Activated CD4-positive, CD25-positive, alpha-beta regulatory T cell treated with anti-CD3 and anti-CD28 coated beads, Interleukin-2, amount 50 U/mL, for 24 hours (primary cell): ENCODE measurements around the gene DOC2B.
"Not testable (repeated sequence)": the region's sequence is repeated elsewhere in the genome, so short reads cannot be mapped to it uniquely, and the experiment has no call there.

Experiments used
- ATAC-seq, 2 donors: fragments of 150-1000 bp; cut with Tn5 transposase; one replicate each; pipeline ENCODE4 v1.10.0; 2021; ENCODE audit warnings: mild to moderate bottlenecking in 1 of 2, moderate library complexity in 1 of 2

Gene DOC2B

DNA sequence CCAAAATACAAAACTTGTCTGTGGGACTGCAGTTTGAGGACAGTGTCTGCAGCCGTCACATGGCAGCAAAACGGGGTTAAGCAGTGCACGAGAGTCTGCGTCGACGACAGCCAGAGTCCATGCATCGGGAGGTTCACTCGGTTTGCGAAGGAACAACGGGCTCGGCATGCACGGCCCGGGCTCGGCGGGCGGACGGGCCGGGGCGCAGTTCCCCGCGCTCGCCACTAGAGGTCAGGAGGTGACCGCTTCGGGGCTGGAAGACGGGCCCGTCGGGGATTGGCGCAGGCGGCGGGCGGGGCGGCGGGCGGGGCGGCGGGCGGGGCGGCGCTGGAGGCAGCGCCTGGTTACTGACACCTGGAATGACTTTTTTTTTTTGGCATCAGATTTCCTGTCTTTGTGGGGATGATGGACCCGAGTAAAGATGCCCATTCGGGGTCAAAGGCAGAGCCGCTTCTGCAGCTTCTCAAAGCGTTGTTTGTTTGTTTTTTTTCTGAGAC, 37.6 kb downstream of the DOC2B start:
- peak; percentile 84 to 90 for ATAC-seq

DNA sequence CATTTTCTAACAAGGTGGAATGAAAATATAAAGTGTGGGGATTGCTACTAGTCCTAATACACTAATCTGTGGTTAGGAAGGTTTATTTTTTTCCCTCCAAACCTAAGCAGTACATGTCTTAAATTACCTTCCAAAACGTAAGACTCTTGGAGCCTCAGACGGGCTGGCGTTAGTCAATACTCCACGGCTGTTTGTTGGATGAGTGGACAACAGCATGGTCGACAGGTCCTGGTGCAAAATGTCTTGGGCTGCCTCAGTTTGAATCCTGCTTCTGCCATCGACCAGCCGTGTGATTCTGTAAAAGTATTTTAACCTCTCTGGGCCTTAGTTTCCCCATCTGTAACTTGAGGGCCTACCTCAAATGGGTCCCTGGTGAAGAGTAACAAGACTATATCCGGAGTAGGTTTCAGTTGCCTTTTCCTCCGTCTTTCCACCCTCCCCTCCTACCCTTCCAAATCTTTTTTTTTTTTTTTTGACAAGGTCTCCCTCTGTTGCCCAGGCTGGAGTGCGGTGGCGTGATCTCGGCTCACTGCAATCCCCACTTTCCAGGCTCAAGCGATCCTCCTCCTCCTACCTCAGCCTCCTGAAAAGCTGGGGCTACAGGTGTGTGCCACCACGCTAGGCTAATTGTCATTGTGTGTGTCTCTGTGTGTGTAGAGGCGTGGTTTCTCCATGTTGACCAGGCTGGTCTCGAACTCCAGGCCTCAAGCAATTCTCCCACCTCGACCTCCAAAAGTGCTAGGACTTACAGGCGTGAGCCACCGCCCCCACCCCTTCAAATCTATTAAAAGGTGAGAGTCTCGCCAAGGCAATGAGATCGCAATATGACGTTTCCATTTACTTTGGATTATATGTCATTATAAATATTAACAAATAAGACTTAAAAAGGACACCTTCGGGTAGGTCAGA, 38.3 kb downstream of the DOC2B start:
- no peak for ATAC-seq

DNA sequence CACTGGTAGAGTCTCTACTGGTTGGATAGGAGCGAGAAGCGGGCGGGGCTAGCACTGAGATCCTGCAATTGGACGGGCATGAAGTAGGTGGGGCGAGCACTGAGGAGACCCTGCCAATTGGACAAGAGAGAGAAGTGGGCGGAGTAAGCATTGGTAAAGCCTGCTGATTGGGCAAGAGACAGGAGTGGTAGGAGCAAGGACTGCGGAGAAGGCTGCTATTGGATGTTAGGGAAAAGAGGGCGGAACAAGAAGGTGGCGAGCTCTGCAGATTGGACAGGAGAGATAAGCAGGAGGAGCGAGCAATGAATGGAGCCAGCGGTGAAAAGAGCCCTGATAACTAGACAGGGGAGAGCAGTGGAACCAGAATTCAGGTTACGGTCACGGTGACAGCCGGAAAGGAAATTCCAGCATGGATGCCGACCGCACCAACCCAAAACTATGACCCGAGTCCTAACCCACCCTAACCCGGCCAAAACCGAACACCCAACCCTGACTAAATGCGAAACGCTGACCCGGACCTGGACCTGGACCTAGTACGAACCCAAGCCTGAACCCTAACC, 39.3 kb downstream of the DOC2B start:
- ATAC-seq, result no peak

DNA sequence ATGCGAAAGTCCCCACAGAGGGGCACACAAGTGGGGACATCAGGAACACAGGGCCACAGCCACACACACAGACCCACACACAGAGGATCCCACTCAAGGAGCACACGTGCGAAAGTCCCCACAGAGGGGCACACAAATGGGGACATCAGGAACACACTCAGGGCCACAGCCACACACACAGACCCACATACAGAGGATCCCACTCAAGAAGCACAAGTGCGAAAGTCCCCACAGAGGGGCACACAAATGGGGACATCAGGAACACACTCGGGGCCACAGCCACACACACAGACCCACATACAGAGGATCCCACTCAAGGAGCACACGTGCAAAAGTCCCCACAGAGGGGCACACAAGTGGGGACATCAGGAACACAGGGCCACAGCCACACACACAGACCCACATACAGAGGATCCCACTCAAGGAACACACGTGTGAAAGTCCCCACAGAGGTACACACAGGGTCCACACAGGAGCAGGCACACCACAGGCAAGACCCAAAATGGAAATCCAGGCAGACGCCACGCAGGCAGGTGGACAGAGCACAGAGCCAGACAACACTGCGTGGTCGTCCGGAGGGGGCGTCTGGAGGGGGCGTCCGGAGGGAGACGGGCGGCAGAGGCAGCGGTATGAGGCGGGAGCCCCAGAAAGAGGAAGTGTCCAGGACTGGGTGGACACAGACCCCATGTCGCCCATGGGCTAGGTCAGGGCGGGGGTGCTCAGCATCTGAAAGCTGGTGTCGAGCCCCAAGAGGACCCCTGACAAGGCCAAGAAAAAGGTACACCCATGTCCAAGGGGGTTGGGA, 41.8 kb downstream of the DOC2B start:
- ATAC-seq, result not testable (repeated sequence)

DNA sequence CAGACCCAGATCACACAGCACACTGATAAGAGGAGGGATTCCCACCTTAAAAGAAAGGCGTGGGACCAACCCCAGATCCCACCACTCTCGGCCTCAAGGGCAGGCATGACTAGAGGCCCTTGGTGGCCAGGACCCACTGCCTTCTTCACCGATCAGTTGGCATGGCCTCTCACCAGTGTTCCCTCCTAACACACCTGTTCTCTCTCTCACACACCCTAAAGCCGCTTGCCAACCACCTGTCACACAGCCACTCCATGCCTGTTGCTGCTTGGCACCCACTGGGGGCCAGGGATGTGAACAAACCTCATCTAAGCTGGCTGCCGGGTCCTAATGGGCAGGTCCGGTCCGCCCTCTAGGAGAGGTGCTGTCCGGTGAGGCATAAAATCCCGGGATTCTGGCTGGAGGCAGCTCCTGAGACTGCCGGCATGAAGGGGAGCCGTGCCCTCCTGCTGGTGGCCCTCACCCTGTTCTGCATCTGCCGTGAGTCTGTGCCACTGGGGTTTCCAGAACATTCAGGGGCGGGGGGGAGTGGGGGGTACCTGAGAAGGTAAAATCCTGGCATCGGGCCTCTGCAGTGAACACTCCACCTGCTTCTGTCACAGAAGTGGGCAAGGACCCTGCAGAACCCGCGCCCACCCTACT, 44.2 kb downstream of the DOC2B start, which contains the start of gene SCGB1C2:
TSS of gene SCGB1C2 (plus strand) at position 404 of the 642 bp plus-strand sequence. CDS start at position 426, 22 bp downstream.
- ATAC-seq, result not testable (repeated sequence)

DNA sequence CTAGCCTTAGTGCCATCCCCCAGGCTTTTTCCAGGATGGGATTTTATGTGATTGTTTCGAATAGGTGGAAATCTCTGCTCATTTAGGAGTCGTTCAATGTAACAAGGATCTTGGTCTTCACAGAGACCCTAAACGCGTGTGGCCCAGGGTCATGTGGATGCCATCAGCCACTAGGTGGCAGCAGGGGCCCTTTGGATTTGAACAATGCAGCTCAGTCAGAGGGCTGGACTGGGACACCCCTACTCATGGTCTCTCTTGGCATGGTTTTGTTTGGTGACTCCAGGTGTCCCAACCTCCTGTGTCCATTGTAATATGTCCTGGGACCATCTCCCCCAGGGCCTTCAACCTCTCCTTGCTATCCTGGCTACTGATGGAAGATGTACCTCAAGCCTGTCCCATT, 44.9 kb downstream of the DOC2B start:
- peak; percentile 90 to 91 for ATAC-seq

DNA sequence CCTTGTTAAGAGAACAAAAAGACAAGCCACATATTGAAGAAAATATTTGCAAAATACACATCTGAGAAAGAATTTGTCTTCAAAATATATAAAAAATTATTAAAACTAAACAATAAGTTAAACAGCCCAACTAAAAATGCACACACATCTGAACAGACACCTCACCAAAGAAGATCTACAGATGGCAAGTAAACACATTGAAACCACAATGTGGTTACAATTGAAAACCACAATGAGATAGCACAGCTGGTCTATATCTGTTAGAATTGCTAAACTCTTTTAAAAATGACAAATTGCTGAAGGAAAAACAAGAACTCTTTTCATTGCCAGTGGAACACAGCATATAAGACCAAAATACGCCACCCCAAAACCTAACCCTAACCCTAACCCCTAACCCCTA, 45.6 kb downstream of the DOC2B start:
- peak in 1 of 2 donors; percentile 35 for ATAC-seq

DNA sequence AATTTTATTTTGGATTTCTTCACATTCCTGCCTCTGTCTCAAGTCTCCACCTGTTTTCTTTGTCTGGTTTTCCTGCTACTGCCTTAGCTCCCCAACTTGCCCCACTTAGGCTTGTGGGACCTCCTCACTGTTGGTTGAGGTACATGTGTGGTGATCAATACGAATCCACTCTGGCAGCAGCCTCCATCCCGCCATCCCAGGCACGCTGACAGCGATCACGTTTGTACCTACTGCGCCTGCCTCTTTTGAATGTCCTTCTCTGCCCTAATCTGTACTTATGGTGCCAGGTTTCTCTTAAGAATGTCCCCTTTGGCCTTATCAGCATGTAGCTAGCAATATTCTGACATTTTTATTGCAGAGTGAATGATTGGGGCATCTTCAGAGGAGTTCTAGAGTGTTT, 46.4 kb downstream of the DOC2B start:
- not testable (repeated sequence) for ATAC-seq

DNA sequence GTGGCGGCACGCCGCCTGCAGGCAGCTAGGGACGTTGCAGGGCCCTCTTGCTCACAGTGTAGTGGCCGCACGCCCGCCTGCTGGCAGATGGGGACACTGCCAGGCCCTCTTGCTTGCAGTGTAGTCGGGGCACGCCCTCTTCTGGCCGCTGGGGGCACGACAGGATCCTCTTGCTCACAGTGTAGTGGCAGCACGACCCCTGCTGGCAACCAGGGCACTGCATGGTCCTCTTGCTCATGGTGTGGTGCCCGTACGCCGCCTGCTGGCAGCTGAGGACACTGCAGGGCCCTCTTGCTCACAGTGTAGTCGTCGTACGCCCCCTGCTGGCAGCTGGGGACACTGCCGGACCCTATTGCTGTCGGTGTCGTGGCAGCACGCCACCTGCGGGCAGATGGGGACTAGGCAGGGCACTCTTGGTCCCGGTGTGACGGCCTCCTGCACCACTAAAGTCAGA, 47.1 kb downstream of the DOC2B start:
- peak; percentile 67 to 69 for ATAC-seq

DNA sequence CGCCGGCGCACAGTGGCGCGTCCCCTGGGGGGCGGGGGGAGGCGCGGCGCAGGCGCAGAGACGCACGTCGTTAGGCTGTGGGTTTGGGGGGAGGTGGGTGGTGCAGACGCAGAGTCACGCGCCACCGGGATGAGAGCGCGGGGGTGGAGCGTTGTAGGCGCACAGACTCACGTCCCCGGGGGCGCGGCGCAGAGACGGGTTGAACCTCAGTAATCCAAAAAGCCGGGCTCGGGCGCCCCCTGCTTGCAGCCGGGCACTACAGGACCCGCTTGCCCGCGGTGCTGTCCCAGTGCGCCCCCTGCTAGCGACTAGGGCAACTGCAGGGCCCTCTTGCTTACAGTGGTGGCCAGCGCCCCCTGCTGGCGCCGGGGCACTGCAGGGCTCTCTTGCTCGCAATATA, 47.5 kb downstream of the DOC2B start:
- ATAC-seq, result not testable (repeated sequence)

DNA sequence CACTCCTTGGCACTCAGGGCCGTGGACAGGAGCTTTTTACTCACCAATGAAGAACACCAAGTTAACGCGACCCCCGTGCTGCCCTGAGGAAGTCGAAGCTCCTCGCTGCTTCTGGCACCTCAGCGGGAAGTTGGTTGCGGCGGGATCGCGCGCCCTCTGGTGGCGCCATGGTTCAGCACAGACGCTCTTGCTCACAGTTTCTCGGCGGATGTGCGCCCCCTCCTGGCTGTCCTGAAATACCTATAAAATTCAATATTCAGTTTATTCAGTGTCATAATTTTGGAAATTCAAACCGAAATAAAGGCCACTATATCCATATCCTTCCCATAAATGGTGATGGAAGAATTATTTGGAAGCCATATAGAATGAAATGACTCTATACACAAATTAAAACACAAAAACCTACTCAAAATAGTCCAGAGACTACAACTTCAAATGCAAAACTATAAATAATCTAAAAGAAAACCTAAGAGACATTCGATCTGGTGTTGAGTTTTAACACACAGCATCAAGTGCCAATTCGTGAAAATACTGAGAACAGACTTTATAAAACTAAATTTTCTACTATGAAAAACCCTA, 63.0 kb downstream of the DOC2B start:
- ATAC-seq, result not testable (repeated sequence)

DNA sequence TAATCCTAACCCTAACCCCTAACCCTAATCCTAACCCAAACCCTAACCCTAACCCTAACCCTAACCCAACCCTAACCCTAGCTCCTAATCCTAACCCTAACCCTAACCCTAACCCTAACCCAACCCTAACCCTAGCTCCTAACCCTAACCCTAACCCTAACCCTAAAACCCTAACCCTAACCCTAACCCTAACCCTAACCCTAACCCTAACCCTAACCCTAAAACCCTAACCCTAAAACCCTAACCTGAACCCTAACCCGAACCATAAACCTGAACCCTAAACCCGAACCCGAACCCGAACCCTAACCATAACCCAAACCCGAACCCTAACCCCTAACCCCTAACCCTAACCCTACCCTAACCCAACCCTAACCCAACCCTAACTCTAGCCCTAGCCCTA, 68.3 kb downstream of the DOC2B start:
- not testable (repeated sequence) for ATAC-seq
